K562 (cell line): Measurements from ENCODE around the gene MYL11. TPM values are rescaled to one million over a fixed set of nuclear protein-coding genes. Genes with fewer than 3 reads are reported as not detected.
"Not testable (repeated sequence)": the region's sequence is repeated elsewhere in the genome, so short reads cannot be mapped to it uniquely, and the experiment has no call there.

Experiments
- ATAC-seq: fragments of 200-7000 bp; cut with Tn5 transposase; 3 replicates; pipeline ENCODE4 v1.9.1; 2020; ENCODE audit warnings: moderate library complexity
- BruUV-seq: library from RNA; stranded (reverse); fragments of 400-500 nt; replicated peaks from 2 replicates; lab custom pipeline; 2021; lab: Mats Ljungman, UMichigan
- CTCF ChIA-PET: fragments of 300-600 bp; formaldehyde crosslinking; extraction: SDS; loops from one replicate; lab custom pipeline; 2021; ENCODE audit warnings: low intra/inter-chr PET ratio; lab: Yijun Ruan, JAX
- POLR2A ChIA-PET: fragments of 300-600, 350-650 bp; sonication (Branson Sonifier 250); formaldehyde crosslinking; extraction: SDS; loops from one replicate; lab custom pipeline; 2021; ENCODE audit warnings: antibody characterized with exemption, inconsistent platforms; lab: Yijun Ruan, JAX
- DNase-seq, 4 experiments: peaks; one replicate each; pipeline versions ENCODE4 v3.0.0 to v3.0.0-alpha.2; 2011 to 2018; ENCODE audit warnings: low spot score in 3 of 4, mixed read lengths in 3 of 4; ENCODE audit errors: extremely low read depth in 1 of 4
- FAIRE-seq: peaks from 2 replicates; lab custom pipeline; 2011; peaks lifted over from hg19 to GRCh38; lab: Jason Lieb, UNC
- H2AFZ ChIP-seq: 2 replicates; pipeline ENCODE4 v1.6.0; 2011; ENCODE audit warnings: low read depth, low read length, control low read depth, inconsistent platforms
- H3K27ac ChIP-seq: fragments of 200-600 bp; 3 replicates; pipeline ENCODE4 v1.8.0; 2011; ENCODE audit warnings: low read depth, mild to moderate bottlenecking, control low read depth, inconsistent platforms, low read length, moderate library complexity, mixed read lengths; ENCODE audit errors: extremely low read depth
- H3K27me3 ChIP-seq, 2 experiments: fragments of 300-600 bp in 1 of 2; 2 replicates in 1 of 2; 3 replicates in 1 of 2; pipeline versions ENCODE4 v1.6.0 to v1.8.0; 2011; ENCODE audit warnings: inconsistent platforms in 2 of 2, low read length in 2 of 2, mild to moderate bottlenecking in 1 of 2, mixed read lengths in 1 of 2, moderate library complexity in 1 of 2; ENCODE audit not compliant: control insufficient read depth in 2 of 2, insufficient read depth in 2 of 2
- H3K36me3 ChIP-seq: fragments of 300-600 bp; 3 replicates; pipeline ENCODE4 v1.8.0; 2011; ENCODE audit warnings: mild to moderate bottlenecking, low read length, inconsistent platforms; ENCODE audit not compliant: control insufficient read depth, insufficient read depth
- H3K4me1 ChIP-seq, 2 experiments: fragments of 200-600 bp in 1 of 2; replicated peaks in 1 of 2; 2 replicates in 1 of 2; 3 replicates in 1 of 2; pipeline versions ENCODE4 v1.5.1 to v1.8.0; 2011; ENCODE audit warnings: inconsistent platforms in 2 of 2, low read length in 2 of 2, mild to moderate bottlenecking in 1 of 2, mixed read lengths in 1 of 2, moderate library complexity in 1 of 2; ENCODE audit not compliant: control insufficient read depth in 2 of 2, insufficient read depth in 2 of 2
- H3K4me2 ChIP-seq: 2 replicates; pipeline ENCODE4 v1.6.1; 2011; ENCODE audit warnings: low read length, control low read depth, inconsistent platforms, mixed read lengths; ENCODE audit not compliant: insufficient read depth
- H3K4me3 ChIP-seq: fragments of 200-600 bp; sonication (generic), shearing (Covaris generic); 2 replicates; pipeline ENCODE4 v1.5.1; 2016; ENCODE audit warnings: control low read depth, inconsistent platforms
- H3K79me2 ChIP-seq: fragments of 200-600 bp; 3 replicates; pipeline ENCODE4 v1.8.0; 2011; ENCODE audit warnings: low read length, inconsistent platforms; ENCODE audit not compliant: control insufficient read depth, insufficient read depth
- H3K9ac ChIP-seq, 2 experiments: 2 replicates each; pipeline versions ENCODE4 v1.6.0 to v1.6.1; 2011; ENCODE audit warnings: low read depth in 2 of 2, low read length in 2 of 2, control low read depth in 1 of 2, inconsistent platforms in 1 of 2, mild to moderate bottlenecking in 1 of 2, mixed read lengths in 1 of 2; ENCODE audit not compliant: insufficient read depth in 1 of 2
- H3K9me1 ChIP-seq: one replicate; pipeline ENCODE4 v1.6.0; 2011; ENCODE audit warnings: inconsistent platforms, mild to moderate bottlenecking, low read length, moderate library complexity; ENCODE audit not compliant: control insufficient read depth, insufficient read depth
- H3K9me3 ChIP-seq: replicated peaks from 2 replicates; pipeline ENCODE4 v1.5.1; 2011; ENCODE audit warnings: low read depth, low read length, inconsistent platforms; ENCODE audit not compliant: control insufficient read depth, insufficient read depth
- H4K20me1 ChIP-seq: replicated peaks from 2 replicates; pipeline ENCODE4 v1.6.1; 2011; ENCODE audit warnings: low read length, inconsistent platforms, mixed read lengths; ENCODE audit not compliant: control insufficient read depth, insufficient read depth
- WGBS: fragments of 100-300 bp; shearing (Covaris generic); methylation state at CpG from one replicate; pipeline ENCODE4 v1.1.6; 2016; ENCODE audit warnings: low coverage, mixed read lengths; ENCODE audit not compliant: insufficient coverage; ENCODE audit errors: missing lambda C conversion rate; 5-methylcytosine and 5-hydroxymethylcytosine counted together
- in situ Hi-C: fragments of 300-500 bp; cut with MboI; formaldehyde crosslinking; loops from 4 replicates; pipeline ENCODE4 v1.15.0; 2018; ENCODE audit warnings: inconsistent platforms, mixed read lengths
- intact Hi-C: fragments of 100-400 bp; cut with micrococcal nuclease; formaldehyde crosslinking; loops from 2 replicates; pipeline ENCODE4 v1.14.2; 2022
- polyA plus RNA-seq, 8 experiments: library from polyadenylated mRNA; depleted of rRNA in 4 of 8; stranded (reverse) in 5 of 8; unstranded in 3 of 8; fragments of >200 nt; fragmentation: Nextera tagmentation in 2 of 8; fragmentation: Illumina TruSeq in 1 of 8; extraction: Ambion mirVana in 2 of 8; extraction: Trizol in 1 of 8; gene quantifications; 2 replicates each; pipeline versions ENCODE4 v1.2.1 to v1.2.3, GENCODE V29; 2011 to 2014; ENCODE audit warnings: inconsistent platforms in 1 of 8, missing spikeins in 1 of 8
- total RNA-seq, 7 experiments: library from RNA; depleted of rRNA in 6 of 7; stranded (reverse); fragments of >200 nt in 6 of 7; fragmentation: Illumina TruSeq in 2 of 7; extraction: Trizol in 2 of 7; gene quantifications; 2 replicates each; pipeline versions ENCODE4 v1.2.1 to v1.2.3, GENCODE V29; 2011 to 2021; ENCODE audit warnings: low replicate concordance in 1 of 7

MYL11 gene
- total and polyA plus RNA-seq, 9 of the 15 experiments (the other 6 are each of a cell fraction or from before 2014, with no cell fraction given), result 0.31 to 1.5 (median 0.73) TPM; not detected in 4

DNA sequence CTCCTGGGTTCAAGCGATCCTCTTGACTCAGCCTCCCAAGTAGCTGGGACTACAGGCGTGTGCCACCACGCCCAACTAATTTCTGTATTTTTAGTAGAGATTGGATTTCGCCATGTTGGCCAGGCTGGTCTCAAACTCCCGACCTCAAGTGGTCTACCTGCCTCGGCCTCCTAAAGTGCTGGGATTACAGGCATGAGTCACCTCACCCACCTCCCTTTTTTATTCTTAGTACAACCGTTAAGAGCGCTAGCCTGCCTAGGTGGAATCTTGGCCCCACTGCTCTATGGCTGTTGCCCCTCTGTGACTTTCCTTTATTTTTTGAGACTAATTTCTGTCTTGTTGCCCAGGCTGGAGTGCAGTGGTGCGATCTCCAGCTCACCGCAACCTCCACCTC is 36.6 kb upstream of the MYL11 start:
- H3K27ac ChIP-seq, H3K9me3 ChIP-seq, H3K9ac ChIP-seq, H3K36me3 ChIP-seq, H3K4me2 ChIP-seq, H3K27me3 ChIP-seq, intact Hi-C loops, in situ Hi-C loops, H4K20me1 ChIP-seq, DNase-seq, CTCF ChIA-PET, ATAC-seq, H3K4me3 ChIP-seq, FAIRE-seq, H3K9me1 ChIP-seq, H2AFZ ChIP-seq, BruUV-seq: not testable (repeated sequence)
- WGBS, result 62% methylated on average over 7 of the region's 10 CpGs
- H3K79me2 ChIP-seq, result peaks cover 14% of the 10 kb centered on the region
- POLR2A ChIA-PET, result interaction anchor here (0.6 kb wide), 2 partner anchors 17 to 224 kb away, joined by 3 to 4 read pairs; partner anchors contain the start of gene CD2BP2
- peaks cover 8 to 22% of the 10 kb centered on the region in 2 experiments; a peak in 4 of 5 replicates for H3K4me1 ChIP-seq

DNA sequence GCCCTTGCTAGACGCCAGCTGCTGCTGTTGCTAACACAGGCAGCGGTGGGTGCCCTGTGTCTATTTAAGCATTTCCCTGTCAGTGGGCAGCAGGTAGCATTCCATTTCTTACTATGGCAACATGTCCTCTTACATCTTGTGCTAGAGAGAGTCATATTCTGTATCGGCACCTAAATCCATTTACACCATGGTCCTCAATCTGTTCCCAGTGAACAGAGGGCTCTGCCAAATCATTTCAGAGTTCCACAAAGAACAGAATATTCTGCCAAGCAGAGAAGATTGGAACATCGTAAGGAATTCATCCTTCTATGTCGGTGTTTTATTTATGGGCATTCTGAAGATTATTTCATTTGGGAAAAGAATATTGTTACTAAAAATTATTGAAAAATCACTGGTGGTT is 35.9 kb upstream of the MYL11 start:
- in situ Hi-C loops, CTCF ChIA-PET, H3K9me1 ChIP-seq, H3K36me3 ChIP-seq, H3K79me2 ChIP-seq, intact Hi-C loops, DNase-seq, H3K27me3 ChIP-seq, H3K9me3 ChIP-seq, H3K4me2 ChIP-seq, H4K20me1 ChIP-seq, FAIRE-seq, H3K4me3 ChIP-seq, BruUV-seq, H3K9ac ChIP-seq, H2AFZ ChIP-seq, H3K27ac ChIP-seq, ATAC-seq: not testable (repeated sequence)
- peaks cover 8 to 22% of the 10 kb centered on the region in 2 experiments; a peak in 4 of 5 replicates for H3K4me1 ChIP-seq
- POLR2A ChIA-PET, result interaction anchor here (0.6 kb wide), 1 partner anchor 225 kb away, joined by 4 read pairs; no protein-coding TSS in a partner anchor
- 88% methylated on average over 3 of the region's 5 CpGs for WGBS
